Keratinocyte (primary cell): Measurements from ENCODE around the gene RFC4. TPM values are rescaled to one million over a fixed set of nuclear protein-coding genes. Genes with fewer than 3 reads are reported as not detected.

Source experiments
- DNase-seq: peaks from one replicate; pipeline ENCODE4 v3.0.0-alpha.2; 2011; ENCODE audit warnings: low read depth, missing footprints, low spot score
- FAIRE-seq: peaks from 2 replicates; lab custom pipeline; 2011; peaks lifted over from hg19 to GRCh38; lab: Jason Lieb, UNC
- H2AFZ ChIP-seq: 2 replicates; pipeline ENCODE4 v1.6.0; 2012; ENCODE audit warnings: low read length, control low read depth, inconsistent platforms; ENCODE audit not compliant: control insufficient read depth
- H3K27ac ChIP-seq: 2 replicates; pipeline ENCODE4 v1.5.1; 2011; ENCODE audit warnings: low read length; ENCODE audit not compliant: control insufficient read depth, insufficient read depth
- H3K27me3 ChIP-seq: 3 replicates; pipeline ENCODE4 v1.6.0; 2011; ENCODE audit warnings: low read length; ENCODE audit not compliant: control insufficient read depth, insufficient read depth; ENCODE audit errors: extremely low read depth
- H3K36me3 ChIP-seq, 2 experiments: 2 replicates in 1 of 2; 3 replicates in 1 of 2; pipeline ENCODE4 v1.5.1; 2011; ENCODE audit warnings: low read length in 2 of 2, mild to moderate bottlenecking in 1 of 2; ENCODE audit not compliant: control insufficient read depth in 2 of 2, insufficient read depth in 2 of 2; ENCODE audit errors: extremely low read depth in 1 of 2
- H3K4me1 ChIP-seq: 3 replicates; pipeline ENCODE4 v1.5.1; 2011; ENCODE audit warnings: low read length; ENCODE audit not compliant: control insufficient read depth, insufficient read depth; ENCODE audit errors: extremely low read depth
- H3K4me2 ChIP-seq: 3 replicates; pipeline ENCODE4 v1.6.0; 2011; ENCODE audit warnings: low read depth, low read length; ENCODE audit not compliant: control insufficient read depth, insufficient read depth; ENCODE audit errors: extremely low read depth
- H3K4me3 ChIP-seq, 3 experiments: fragments of 200-600 bp in 1 of 3; sonication (generic) in 1 of 3; 2 replicates in 2 of 3; 3 replicates in 1 of 3; pipeline ENCODE4 v1.5.1; 2011 to 2016; ENCODE audit warnings: low read length in 3 of 3, mild to moderate bottlenecking in 3 of 3, control low read depth in 2 of 3, inconsistent platforms in 1 of 3, low read depth in 1 of 3, mixed read lengths in 1 of 3, mixed run types in 1 of 3, moderate library complexity in 1 of 3; ENCODE audit not compliant: control insufficient read depth in 2 of 3, insufficient read depth in 2 of 3; ENCODE audit errors: extremely low read depth in 1 of 3
- H3K79me2 ChIP-seq: 2 replicates; pipeline ENCODE4 v1.6.0; 2012; ENCODE audit warnings: low read length; ENCODE audit not compliant: control insufficient read depth, insufficient read depth
- H3K9ac ChIP-seq: 3 replicates; pipeline ENCODE4 v1.6.0; 2011; ENCODE audit warnings: low read length; ENCODE audit not compliant: control insufficient read depth, insufficient read depth; ENCODE audit errors: extremely low read depth
- H3K9me1 ChIP-seq: 3 replicates; pipeline ENCODE4 v1.6.0; 2011; ENCODE audit warnings: low read length; ENCODE audit not compliant: control insufficient read depth, insufficient read depth; ENCODE audit errors: extremely low read depth
- H3K9me3 ChIP-seq: 2 replicates; pipeline ENCODE4 v1.5.1; 2012; ENCODE audit warnings: low read depth, low read length; ENCODE audit not compliant: control insufficient read depth
- H4K20me1 ChIP-seq: 3 replicates; pipeline ENCODE4 v1.6.0; 2011; ENCODE audit warnings: low read length; ENCODE audit not compliant: control insufficient read depth, insufficient read depth; ENCODE audit errors: extremely low read depth
- CTCF ChIP-seq, 3 experiments: IDR thresholded peaks in 1 of 3; conservative IDR thresholded peaks in 1 of 3; optimal IDR thresholded peaks in 1 of 3; 2 replicates in 2 of 3; 3 replicates in 1 of 3; pipeline versions ENCODE3 to v1.5.1; 2011; ENCODE audit warnings: low read length in 3 of 3, mild to moderate bottlenecking in 3 of 3, moderate library complexity in 2 of 3, control low read depth in 1 of 3, inconsistent platforms in 1 of 3; ENCODE audit not compliant: insufficient read depth in 2 of 3; ENCODE audit errors: extremely low read depth in 1 of 3
- EZH2 ChIP-seq: IDR thresholded peaks from one replicate; pipeline ENCODE4 v1.6.1; 2012; ENCODE audit warnings: inconsistent platforms, mild to moderate bottlenecking, low read length, moderate library complexity
- dilution Hi-C: fragments of 300-500 bp; cut with MboI; formaldehyde crosslinking; loops from one replicate; pipeline ENCODE4 v1.7.0; 2020; ENCODE audit warnings: low sequenced_read_pairs; ENCODE audit not compliant: extremely low pct_ligation_motif_present
- polyA plus RNA-seq, 5 experiments: library from polyadenylated mRNA; depleted of rRNA in 3 of 5; stranded (reverse) in 3 of 5; stranded (forward) in 1 of 5; unstranded in 1 of 5; fragments of >200 nt; gene quantifications; 1 replicate in 1 of 5; 2 replicates in 3 of 5; 3 replicates in 1 of 5; pipeline versions ENCODE4 v1.2.1 to v1.2.3, GENCODE V29; 2011 to 2012; ENCODE audit warnings: missing spikeins in 2 of 5, low read depth in 1 of 5, low replicate concordance in 1 of 5

RFC4 gene
- polyA plus RNA-seq, 1 donor (not counting 4 experiments of a cell fraction or from before 2014, with no cell fraction given): 22.8 TPM

- dilution Hi-C loops: no loop called here
- H3K9me3 ChIP-seq: no peaks in the 10 kb centered on the region
- no peak for DNase-seq
- H3K9ac ChIP-seq: no peak overlapping the region
- H3K4me2 ChIP-seq: no peak overlapping the region
- no peak overlapping the region for H2AFZ ChIP-seq
- no peak for FAIRE-seq
- peaks cover 4% of the 10 kb centered on the region for H3K4me1 ChIP-seq
- no peaks in the 10 kb centered on the region for H3K79me2 ChIP-seq
- H3K27ac ChIP-seq: no peak overlapping the region
- no peaks in the 10 kb centered on the region for H3K27me3 ChIP-seq
- TF ChIP-seq CTCF (optimal IDR thresholded peaks at IDR 0.05 in 1 of 3, IDR thresholded peaks at IDR 0.05 in 1 of 3, conservative IDR thresholded peaks at IDR 0.05 in 1 of 3; ENCODE audit: extremely low read depth in 1 of 3, insufficient read depth in 2 of 3, low read length in 3 of 3) (no peak), EZH2 (no peak)
- H3K9me1 ChIP-seq: no peaks in the 10 kb centered on the region
- no peaks in the 10 kb centered on the region for H4K20me1 ChIP-seq
- no peak overlapping the region for H3K4me3 ChIP-seq
- no peaks in the 10 kb centered on the region for H3K36me3 ChIP-seq
These were observed 12.2 kb upstream of the RFC4 start for GRCh38 chr3:186818516-186818915.

DNA sequence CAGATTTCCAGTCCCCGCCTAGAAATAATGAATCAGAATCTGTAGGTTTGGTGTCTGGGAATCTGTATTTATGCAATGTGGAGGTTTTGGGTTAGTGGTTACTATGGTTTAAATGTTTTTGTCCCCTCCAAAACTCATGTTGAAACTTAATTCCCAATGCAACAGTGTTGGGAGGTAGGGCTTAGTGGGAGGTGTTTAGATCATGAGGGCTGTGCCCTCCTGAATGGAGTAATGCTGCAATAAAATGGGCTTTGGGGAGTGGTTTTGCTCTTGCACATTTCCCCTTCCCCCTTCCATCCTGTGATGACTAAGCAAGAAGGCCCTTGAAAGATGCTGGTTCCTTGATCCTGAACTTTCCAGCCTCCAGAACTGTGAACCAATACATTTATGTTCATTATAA is 9.2 kb upstream of the RFC4 start:
- FAIRE-seq (no peak), DNase-seq (no peak)
- Histone ChIP-seq H3K9ac (no peak overlapping the region), H3K9me3 (no peaks in the 10 kb centered on the region), H3K27ac (no peak overlapping the region), H3K79me2 (no peaks in the 10 kb centered on the region), H3K27me3 (no peaks in the 10 kb centered on the region), H4K20me1 (no peaks in the 10 kb centered on the region), H3K9me1 (no peaks in the 10 kb centered on the region), H3K4me1 (peaks cover 4% of the 10 kb centered on the region), H3K36me3 (no peaks in the 10 kb centered on the region), H3K4me2 (no peak overlapping the region), H2AFZ (no peak overlapping the region), H3K4me3 (no peak overlapping the region)
- TF ChIP-seq EZH2: no peak
- TF ChIP-seq CTCF (optimal IDR thresholded peaks at IDR 0.05 in 1 of 3, IDR thresholded peaks at IDR 0.05 in 1 of 3, conservative IDR thresholded peaks at IDR 0.05 in 1 of 3; ENCODE audit: extremely low read depth in 1 of 3, insufficient read depth in 2 of 3, low read length in 3 of 3): no peak
- dilution Hi-C loops: no loop called here
